HUES48 (cell line): Measurements from ENCODE around the gene DUSP8.

ENCODE experiments used
- H3K27ac ChIP-seq: one replicate; pipeline ENCODE4 v1.7.0; 2013; ENCODE audit warnings: low read depth, low read length, inconsistent platforms
- H3K27me3 ChIP-seq: 2 replicates; pipeline ENCODE4 v1.6.1; 2013; ENCODE audit warnings: mild to moderate bottlenecking, low read length; ENCODE audit not compliant: control insufficient read depth, insufficient read depth
- H3K36me3 ChIP-seq: 2 replicates; pipeline ENCODE4 v1.6.1; 2013; ENCODE audit warnings: low read length; ENCODE audit not compliant: control insufficient read depth, insufficient read depth
- H3K4me1 ChIP-seq: 2 replicates; pipeline ENCODE4 v1.6.1; 2013; ENCODE audit warnings: mild to moderate bottlenecking, low read length; ENCODE audit not compliant: control insufficient read depth, insufficient read depth
- H3K4me3 ChIP-seq: 2 replicates; pipeline ENCODE4 v1.5.1; 2013; ENCODE audit warnings: mild to moderate bottlenecking, low read depth, low read length
- H3K9ac ChIP-seq: 2 replicates; pipeline ENCODE4 v1.6.1; 2013; ENCODE audit warnings: mild to moderate bottlenecking, low read depth, low read length, moderate library complexity
- H3K9me3 ChIP-seq: 2 replicates; pipeline ENCODE4 v1.6.1; 2013; ENCODE audit warnings: low read length; ENCODE audit not compliant: control insufficient read depth, insufficient read depth

Gene DUSP8

DNA sequence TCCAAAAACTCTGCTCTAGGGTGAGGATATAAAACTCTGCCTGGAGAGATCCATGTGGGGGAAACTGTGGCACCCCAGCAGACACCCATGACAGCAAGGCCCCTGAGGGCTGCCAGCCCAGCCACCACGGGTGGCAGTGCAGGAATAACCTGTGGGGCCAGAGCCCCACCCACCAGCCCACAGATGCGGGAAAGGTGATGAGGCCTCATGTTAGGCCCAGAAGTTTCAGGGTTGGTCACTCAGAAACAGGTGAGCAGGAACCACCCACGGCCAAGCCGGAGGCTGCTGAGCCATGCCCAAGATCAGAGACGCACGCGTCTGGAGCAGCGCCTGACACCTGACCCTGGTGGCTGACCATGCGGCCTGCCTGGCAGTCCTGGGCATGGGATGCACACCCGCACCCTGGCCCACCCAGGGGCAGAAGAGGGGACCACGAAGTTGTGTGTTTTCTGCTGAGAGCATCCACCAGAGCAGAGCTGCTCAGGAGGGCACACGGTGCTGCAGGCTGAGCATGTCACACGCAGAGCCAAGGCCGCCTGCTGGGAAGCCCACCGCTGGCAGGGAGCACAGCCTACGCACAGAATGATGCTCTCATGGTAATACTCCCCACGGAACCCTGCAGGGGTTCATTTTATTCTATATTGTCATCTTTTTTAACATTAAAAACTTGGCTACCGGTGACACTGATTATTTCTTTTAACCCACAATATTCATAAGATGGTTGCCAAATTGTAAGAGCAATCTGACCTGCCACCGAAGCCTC is 41.2 kb downstream of the DUSP8 start:
- Histone ChIP-seq H3K4me3 (no peak overlapping the region), H3K27me3 (no peaks in the 10 kb centered on the region), H3K36me3 (no peaks in the 10 kb centered on the region), H3K9ac (no peak overlapping the region), H3K27ac (no peak overlapping the region), H3K9me3 (no peaks in the 10 kb centered on the region), H3K4me1 (no peaks in the 10 kb centered on the region)

DNA sequence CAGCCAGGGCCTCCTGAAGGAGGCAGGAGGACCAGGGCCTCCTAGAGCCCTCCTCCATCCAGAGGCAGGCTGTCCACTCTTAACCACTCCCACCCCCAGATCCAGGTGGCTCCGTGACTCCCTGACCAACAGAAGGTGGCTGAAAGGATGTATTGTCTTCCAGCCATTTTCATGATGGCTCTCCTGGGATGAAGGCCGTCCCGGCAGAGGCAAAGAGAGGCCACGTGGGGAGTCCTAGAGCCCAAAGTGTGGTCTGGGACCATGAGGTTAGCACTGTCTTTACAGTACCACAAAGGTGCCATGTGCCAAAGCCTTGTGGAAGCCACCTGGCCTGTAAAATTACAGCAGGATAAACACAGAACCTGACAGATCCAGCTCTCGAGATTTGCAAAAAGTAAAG is 42.3 kb downstream of the DUSP8 start:
- no peaks in the 10 kb centered on the region for H3K27me3 ChIP-seq
- no peaks in the 10 kb centered on the region for H3K36me3 ChIP-seq
- H3K9me3 ChIP-seq, result no peaks in the 10 kb centered on the region
- no peak overlapping the region for H3K27ac ChIP-seq
- H3K4me1 ChIP-seq, result no peaks in the 10 kb centered on the region
- no peak overlapping the region for H3K9ac ChIP-seq
- no peak overlapping the region for H3K4me3 ChIP-seq

DNA sequence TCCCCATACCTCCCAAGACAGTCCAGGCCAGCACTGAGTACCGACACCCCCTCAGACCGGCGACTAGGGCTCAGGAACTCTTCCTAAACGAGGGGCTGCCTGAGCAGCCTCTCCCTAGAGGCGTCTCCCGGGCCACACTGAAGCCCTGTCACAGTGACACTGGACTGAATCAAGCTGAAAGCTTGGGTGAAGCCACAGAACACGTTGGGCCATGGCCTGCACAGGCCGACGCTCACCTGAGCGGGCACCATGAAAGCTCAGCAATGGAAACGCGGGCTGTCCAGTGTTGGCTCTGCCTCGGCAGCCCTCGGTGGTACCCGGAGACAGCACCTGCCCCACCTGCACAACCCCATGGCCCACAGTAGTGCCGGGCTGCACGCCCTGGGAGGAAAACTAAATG is 42.8 kb downstream of the DUSP8 start:
- Histone ChIP-seq H3K4me1 (no peaks in the 10 kb centered on the region), H3K4me3 (no peak overlapping the region), H3K9ac (no peak overlapping the region), H3K36me3 (no peaks in the 10 kb centered on the region), H3K27ac (no peak overlapping the region), H3K9me3 (no peaks in the 10 kb centered on the region), H3K27me3 (no peaks in the 10 kb centered on the region)

DNA sequence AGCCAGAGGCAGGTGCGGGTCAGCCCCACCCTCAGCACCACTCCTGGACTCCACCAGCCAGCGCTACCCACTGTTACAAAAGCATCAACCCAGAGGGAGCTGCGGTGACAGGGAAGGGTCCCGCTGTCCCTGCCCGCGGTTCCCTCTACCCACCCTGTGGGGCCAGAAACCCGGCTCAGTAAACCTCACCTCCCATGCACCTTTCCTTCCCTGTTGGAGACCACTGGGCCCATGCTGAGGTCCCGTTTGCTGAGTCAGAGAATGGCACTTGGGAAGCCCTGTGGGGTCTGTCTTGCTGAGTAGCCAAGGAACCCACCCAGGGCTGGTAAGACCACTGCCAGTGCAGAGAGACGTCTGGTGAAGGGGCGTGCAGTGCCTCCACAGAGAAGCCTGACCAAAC is 43.4 kb downstream of the DUSP8 start:
- Histone ChIP-seq H3K36me3 (no peaks in the 10 kb centered on the region), H3K27me3 (no peaks in the 10 kb centered on the region), H3K4me3 (no peak overlapping the region), H3K4me1 (no peaks in the 10 kb centered on the region), H3K9me3 (no peaks in the 10 kb centered on the region), H3K9ac (no peak overlapping the region), H3K27ac (no peak overlapping the region)

DNA sequence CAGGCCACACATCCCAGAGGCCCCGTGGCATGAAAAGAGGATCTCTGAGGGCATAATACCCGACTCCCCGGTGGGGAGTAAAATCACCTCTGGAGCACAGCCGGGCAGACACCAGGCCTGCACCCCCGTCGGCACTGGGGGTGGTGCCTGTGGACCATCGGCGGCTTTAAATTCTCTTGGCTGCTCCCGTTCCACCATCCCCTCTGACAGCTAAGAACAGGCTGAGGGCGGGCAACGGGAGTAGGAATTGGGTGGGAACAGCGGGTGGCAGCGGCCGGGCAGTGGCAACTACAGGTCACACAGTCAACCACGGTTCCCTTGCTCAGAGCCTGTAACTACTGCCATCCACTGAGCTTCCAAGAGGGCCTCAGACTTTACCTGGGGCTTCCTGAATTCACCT is 45.3 kb downstream of the DUSP8 start:
- Histone ChIP-seq H3K9ac (no peak overlapping the region), H3K4me1 (no peaks in the 10 kb centered on the region), H3K27ac (no peak overlapping the region)

DNA sequence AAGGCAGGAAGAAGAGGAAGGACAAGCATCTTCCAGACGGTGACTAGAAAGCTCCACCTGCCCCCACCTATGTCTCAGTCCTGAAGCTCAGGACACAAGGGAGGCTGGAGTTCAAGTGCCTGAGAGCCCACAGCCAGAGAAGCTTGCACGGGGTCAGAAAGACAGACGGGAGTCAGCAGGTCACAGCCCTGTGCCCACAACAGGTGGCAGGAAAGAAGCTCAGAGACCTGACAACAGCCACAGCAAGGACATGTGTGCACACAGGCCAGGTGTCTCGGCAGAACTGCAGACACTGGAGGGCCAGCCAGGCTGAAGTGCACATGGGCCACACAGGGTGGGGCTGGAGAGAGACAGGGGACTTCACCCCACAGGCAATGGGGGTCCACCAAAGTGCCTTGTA is 48.3 kb downstream of the DUSP8 start:
- no peaks in the 10 kb centered on the region for H3K36me3 ChIP-seq
- no peaks in the 10 kb centered on the region for H3K9me3 ChIP-seq
- H3K27ac ChIP-seq, result no peak overlapping the region
- H3K9ac ChIP-seq, result no peak overlapping the region
- H3K4me3 ChIP-seq, result no peak overlapping the region
- H3K27me3 ChIP-seq, result no peaks in the 10 kb centered on the region
- H3K4me1 ChIP-seq, result no peaks in the 10 kb centered on the region

More for the DNA sequence above, 45.3 kb downstream of the DUSP8 start:
- Histone ChIP-seq H3K4me3 (no peak overlapping the region), H3K9me3 (no peaks in the 10 kb centered on the region), H3K36me3 (no peaks in the 10 kb centered on the region), H3K27me3 (no peaks in the 10 kb centered on the region)

DNA sequence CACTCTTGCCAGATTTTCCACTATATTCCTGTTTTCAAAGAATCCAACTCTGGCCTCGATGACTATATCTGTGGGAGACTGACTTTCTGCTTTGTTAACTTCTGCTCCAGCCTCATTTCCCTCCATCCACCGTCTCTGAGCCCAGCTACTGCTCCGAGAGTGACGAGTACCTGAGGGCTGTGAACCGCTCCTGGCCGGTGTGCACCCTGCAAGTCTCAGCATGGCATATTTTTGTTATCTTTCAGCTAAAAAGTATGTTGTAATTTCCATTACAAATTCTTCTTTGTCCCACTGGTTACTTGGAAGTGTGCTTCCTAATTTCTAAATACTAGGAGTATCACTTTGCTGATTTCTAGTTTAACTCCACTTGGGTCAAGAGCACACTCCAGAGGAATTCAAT is 49.0 kb downstream of the DUSP8 start:
- Histone ChIP-seq H3K9ac (no peak overlapping the region), H3K4me3 (no peak overlapping the region), H3K4me1 (no peaks in the 10 kb centered on the region), H3K36me3 (no peaks in the 10 kb centered on the region), H3K27me3 (no peaks in the 10 kb centered on the region), H3K9me3 (no peaks in the 10 kb centered on the region), H3K27ac (no peak overlapping the region)

DNA sequence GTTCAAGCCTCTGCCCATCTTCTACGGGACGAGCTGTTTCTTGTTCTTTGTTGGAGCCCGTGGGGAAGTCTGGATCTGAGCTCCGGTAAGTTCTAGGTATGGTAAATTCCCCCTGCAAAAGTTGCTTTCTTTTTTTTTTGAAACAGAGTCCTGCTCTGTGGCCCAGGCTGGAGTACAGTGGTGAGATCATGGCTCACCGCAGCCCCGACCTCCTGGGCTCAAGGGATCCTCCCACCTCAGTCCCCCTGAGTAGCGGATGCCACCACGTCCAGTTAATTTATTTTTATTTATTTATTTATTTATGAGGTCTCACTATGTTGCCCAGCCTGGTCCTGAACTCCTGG is 50.0 kb downstream of the DUSP8 start:
- Histone ChIP-seq H3K27me3 (no peaks in the 10 kb centered on the region), H3K27ac (no peak overlapping the region), H3K9me3 (no peaks in the 10 kb centered on the region), H3K4me1 (no peaks in the 10 kb centered on the region), H3K36me3 (no peaks in the 10 kb centered on the region), H3K9ac (no peak overlapping the region), H3K4me3 (no peak overlapping the region)

DNA sequence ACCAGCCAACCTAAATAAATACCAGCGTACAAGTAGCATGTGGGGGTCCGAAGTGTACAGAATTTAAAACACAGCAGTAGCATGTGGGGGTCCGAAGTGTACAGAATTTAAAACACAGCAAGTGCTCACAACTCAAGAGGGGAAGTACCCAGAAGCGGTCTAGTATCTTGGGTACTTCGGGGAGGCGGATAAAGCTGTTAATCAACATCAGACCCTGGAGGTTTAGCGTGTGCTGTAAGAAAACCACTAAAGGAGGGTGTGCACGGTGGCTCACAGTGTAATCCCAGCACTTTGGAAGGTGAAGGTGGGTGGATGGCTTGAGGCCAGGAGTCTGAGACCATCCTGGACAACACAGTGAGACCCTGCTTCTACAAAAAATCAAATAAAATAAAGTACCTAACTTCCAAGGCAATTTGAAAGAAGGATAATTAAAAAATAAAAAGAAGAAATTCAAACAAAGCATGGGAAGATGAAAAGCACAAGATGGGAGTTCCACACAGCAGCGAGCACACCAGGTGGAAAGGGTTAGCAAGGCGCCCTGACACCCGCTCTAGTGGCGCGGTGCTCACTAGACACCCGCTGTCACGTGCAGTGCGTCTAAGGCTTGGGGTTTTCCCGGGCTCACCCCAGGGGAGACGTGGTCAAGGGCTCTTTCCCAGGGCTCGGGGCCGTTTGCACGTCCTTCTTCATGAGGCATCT is 50.5 kb downstream of the DUSP8 start:
- Histone ChIP-seq H3K27ac (no peak overlapping the region), H3K4me1 (no peaks in the 10 kb centered on the region), H3K4me3 (no peak overlapping the region), H3K36me3 (no peaks in the 10 kb centered on the region), H3K9me3 (no peaks in the 10 kb centered on the region), H3K27me3 (no peaks in the 10 kb centered on the region), H3K9ac (no peak overlapping the region)

DNA sequence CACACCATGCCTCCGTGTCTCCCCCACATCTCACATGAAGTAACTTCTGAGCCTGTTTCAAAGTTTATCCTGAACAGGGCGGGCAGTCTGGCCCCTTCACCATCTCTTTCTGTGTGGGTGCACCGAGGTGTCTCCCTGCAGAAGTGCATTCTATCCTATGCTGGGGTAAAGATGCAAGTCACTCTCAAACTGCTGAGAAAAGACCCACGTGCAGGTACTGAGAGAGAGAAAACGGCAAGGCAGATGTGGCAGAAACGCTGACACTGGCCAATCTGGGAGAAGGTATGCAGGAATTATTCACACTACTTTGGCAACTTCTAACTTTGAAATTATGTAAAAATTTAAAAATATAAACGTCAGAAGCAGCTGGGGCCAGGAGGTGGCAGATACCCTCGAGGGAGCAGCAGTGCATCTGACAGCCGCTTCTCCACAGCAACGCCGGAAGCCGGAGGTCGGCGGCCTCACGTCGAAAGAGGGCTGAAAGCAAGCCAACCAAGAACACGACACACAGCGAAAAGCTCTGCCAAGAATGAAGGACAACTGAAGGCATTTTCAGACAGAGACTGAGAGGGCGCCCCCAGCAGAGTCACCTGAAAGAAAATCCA is 51.3 kb downstream of the DUSP8 start:
- H3K4me3 ChIP-seq, result no peak overlapping the region
- H3K36me3 ChIP-seq, result no peaks in the 10 kb centered on the region
- no peaks in the 10 kb centered on the region for H3K27me3 ChIP-seq
- no peak overlapping the region for H3K9ac ChIP-seq
- no peaks in the 10 kb centered on the region for H3K4me1 ChIP-seq
- H3K27ac ChIP-seq, result no peak overlapping the region
- no peaks in the 10 kb centered on the region for H3K9me3 ChIP-seq

DNA sequence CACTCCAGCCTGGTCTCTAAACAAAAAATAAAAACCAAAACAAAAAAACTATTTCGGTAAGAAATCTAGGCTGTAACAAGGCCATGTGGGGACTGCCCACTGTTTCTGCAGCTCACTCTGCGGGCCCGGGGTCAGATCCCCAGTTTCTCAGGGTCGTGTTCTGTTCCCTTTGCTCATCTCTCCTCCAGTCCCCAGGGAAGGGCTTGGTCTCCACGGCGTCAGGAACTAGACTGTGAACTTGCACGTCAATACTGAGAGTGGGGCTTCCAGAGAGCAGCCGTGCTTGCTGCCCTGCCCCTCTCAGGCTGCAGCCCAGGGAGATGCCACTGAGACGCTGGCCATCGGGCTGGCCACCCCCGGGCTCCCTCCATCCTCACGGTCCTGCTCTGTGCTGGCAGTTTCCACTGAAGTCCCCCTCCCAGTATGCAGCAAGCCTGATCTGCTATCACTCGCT is 51.8 kb downstream of the DUSP8 start:
- no peak overlapping the region for H3K27ac ChIP-seq
- H3K4me1 ChIP-seq, result peaks cover 2% of the 10 kb centered on the region; the same call in 1 of the 2 replicates
- H3K9me3 ChIP-seq, result no peaks in the 10 kb centered on the region
- H3K4me3 ChIP-seq, result no peak overlapping the region
- H3K27me3 ChIP-seq, result no peaks in the 10 kb centered on the region
- no peak overlapping the region for H3K9ac ChIP-seq
- no peaks in the 10 kb centered on the region for H3K36me3 ChIP-seq
